ENCODE data around the gene MYG1. TPM values are rescaled to one million over a fixed set of nuclear protein-coding genes. Genes with fewer than 3 reads are reported as not detected.

The MYG1 gene, protein sequence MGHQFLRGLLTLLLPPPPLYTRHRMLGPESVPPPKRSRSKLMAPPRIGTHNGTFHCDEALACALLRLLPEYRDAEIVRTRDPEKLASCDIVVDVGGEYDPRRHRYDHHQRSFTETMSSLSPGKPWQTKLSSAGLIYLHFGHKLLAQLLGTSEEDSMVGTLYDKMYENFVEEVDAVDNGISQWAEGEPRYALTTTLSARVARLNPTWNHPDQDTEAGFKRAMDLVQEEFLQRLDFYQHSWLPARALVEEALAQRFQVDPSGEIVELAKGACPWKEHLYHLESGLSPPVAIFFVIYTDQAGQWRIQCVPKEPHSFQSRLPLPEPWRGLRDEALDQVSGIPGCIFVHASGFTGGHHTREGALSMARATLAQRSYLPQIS
- 80.2 and 82.8 TPM in 2 replicates for total RNA-seq (2014; rRNA removed; shearing (Covaris generic))

DNA sequence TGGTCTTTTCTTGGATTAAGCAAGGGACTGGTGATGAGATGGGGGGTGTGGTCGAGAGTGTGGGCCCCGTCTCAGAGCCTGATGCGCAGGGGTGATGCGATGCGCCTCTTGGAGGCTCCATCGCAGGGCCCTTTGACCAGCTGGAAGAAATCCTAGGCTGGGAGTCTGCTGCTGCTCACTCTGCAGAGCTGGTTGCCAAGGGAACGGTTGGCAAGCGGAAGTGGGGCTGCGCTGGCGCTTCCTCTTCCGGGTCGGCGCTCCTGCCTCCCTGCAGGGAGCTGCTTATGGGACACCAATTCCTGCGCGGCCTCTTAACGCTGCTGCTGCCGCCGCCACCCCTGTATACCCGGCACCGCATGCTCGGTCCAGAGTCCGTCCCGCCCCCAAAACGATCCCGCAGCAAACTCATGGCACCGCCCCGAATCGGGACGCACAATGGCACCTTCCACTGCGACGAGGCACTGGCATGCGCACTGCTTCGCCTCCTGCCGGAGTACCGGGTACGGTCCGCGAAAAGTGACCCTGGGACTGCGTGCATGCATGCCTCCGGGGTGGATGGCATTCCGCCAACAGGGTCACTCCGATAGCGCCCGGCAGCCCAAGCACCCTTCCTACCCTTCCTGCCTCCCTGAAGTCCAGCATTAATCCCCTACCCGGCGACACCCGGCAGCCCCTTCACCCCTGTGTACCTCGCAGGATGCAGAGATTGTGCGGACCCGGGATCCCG is at the start of gene MYG1:
MYG1 (plus strand) TSS at position 242 of the 727 bp plus-strand sequence; CDS start at position 285, 43 bp downstream.
- DNase-seq (ENCODE audit: low spot score) = peak; percentile 90

DNA sequence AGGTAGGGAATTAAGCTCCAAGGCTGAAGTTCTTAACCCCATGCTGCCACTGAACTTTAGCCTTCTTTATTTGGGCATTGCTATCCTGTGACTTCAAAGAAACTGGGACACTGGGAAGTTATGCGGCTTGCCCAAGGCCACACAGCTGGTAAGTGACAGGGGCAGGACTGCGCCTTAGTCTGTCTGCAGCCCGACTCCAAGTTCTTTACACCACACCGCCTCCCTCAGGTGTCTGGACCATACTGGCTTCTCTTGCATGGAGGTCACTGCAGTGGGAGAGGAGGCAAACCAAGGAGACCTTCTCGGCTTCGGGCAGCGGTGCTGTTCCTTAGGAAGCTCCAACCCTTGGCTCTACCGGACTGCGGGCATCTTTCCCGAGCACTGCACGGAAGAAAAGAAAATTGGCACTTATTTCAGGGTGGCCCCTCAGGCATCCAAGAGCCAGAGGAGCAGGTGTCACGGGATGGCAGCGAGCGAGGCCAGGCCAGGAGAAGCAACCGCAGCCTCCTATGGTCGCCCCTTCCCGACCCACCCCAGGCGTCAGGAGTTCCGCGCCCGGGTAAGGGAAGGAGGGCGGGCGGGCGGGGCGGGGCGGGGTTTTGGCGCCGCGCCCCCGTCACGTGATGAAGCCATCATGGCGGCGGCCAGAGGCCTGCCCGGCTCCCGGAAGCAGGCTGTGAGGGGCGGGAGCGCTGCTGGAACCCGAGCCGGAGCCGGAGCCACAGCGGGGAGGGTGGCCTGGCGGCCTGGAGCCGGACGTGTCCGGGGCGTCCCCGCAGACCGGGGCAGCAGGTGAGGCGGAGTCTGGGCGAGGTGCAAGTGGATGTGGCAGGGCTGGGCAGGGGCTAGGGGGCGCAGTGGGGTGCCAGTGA is 47.8 kb upstream of the MYG1 start:
- peak; percentile 48 for DNase-seq (ENCODE audit: low spot score)

DNA sequence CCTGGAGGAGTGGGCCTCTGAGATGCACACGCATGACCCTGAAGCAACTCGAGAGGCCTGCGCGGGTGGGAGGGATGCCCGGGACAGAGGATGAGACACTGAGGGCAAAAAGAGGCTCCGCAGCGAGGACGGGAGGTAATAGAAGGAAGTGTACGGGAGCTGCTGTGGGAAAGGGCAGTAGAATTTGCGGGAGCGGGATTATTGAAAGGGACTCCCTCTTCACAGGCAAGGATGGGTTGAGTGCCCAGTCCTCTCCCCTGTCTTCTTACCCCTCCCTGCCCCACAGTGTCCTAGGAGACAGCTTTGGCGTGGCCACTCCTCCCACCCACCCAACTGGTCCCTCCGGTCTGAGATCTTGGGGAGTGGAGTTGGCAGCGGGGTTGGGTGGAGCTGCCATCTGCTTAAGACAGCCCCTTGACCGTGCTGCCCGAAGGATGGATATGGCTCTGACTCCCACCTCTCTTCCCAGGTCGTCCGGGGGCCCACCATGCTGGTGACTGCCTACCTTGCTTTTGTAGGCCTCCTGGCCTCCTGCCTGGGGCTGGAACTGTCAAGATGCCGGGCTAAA is 47.1 kb upstream of the MYG1 start:
- DNase-seq (ENCODE audit: low spot score) = no peak

DNA sequence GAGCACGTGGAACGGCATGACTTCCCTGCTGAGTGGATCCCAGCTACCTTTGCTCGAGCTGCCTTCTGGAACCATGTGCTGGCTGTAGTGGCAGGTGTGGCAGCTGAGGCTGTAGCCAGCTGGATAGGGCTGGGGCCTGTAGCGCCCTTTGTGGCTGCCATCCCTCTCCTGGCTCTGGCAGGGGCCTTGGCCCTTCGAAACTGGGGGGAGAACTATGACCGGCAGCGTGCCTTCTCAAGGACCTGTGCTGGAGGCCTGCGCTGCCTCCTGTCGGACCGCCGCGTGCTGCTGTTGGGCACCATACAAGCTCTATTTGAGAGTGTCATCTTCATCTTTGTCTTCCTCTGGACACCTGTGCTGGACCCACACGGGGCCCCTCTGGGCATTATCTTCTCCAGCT is 46.2 kb upstream of the MYG1 start:
- no peak for DNase-seq (ENCODE audit: low spot score)

DNA sequence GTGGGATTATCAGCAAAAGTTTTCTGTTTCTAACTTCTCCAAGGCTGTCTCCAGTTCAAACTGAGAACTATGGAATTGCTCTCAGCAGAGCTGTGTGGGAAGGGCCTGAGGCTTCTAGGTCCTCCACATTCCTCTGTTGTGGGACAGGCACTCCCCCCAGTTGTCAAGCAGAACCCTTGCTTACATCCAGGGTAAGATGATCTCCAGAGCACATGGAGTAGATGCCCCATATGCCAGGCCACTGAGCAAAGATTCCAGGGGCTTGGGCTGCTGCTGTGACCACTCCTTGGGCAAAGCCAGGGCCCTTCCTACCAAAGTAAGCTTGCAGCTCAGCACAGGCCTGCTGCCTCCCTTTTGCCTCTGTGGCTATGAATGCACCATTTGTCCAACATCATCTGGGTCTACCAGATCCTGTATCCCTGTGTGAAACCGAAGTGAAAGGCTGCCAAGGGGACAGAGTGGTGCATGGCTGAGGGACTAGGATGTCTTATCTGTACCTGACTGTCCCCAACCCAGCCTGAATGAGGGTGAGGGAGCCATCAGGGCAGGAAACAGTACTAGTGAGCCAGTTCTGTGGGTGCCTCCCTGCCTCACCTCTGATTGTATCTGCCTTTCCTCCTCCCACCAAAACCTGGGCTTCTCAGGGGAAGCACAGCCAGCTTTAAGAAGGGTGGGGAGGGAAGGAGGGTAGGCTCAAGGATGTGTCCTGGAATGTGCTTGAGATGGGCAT is 44.5 kb upstream of the MYG1 start:
- DNase-seq (ENCODE audit: low spot score) = no peak

DNA sequence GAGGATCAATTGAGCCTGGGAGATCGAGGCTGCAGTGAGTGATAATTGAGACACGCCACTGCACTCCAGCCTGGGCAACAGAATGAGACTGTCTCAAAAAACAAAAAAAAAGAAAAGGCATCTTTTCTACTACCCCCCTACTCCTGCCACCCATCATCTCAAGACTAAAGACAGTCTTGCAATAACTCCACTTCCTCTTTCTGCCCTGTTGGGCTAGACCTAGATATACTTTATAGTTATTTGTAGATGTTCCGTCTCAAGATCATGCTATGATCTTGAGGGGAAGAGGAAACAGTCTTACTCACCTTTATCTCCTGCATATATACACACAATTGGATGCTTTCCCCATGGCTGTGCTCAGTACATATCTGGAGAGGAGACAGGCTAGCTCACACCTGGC is 43.5 kb upstream of the MYG1 start:
- DNase-seq (ENCODE audit: low spot score) = no peak

DNA sequence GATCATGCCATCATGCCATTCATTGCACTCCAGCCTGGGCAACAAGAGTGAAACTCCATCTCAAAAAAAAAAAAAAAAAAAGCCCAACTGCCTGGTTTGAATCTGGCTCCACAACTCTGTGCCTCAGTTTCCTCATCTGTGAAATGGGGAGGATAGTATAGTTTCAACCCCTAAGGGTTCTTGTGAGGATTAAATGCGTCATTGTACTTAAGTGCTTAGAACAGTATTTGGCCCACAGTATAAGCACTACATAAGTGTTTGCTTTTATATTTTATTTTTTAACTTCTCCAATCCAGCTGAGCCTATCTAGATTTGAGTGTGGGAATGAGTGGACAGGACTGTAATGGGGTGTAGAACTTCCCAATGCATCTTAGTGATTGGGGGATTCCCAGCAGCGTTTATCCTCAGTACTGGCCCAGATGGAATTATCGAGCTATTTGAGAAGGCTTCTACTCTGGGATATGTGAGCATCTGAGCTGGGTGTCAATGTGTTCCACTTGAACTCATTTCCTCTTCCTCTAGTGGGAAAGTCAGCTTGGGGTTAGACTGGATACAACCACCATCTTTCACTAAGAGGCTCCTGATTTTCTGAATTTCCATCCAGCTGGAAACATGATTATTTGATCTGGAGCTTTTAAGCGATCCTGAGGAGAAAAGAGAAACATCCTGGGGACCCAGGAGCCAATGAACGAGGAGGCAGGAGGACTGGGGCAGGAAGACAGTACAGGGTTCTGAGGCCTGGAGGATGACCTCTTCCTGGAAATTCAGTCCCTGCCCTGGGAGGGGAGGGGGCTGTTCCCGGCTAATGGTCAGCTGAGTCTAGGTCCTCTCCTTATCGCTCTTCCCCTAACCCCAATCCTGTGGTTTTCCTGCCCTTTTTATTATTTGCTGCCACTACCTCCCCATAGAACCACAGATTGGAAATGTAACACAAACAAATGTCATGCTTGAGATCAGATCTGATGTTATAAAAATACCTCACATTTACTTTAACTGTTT is 40.7 kb upstream of the MYG1 start:
- DNase-seq (ENCODE audit: low spot score) = no peak

DNA sequence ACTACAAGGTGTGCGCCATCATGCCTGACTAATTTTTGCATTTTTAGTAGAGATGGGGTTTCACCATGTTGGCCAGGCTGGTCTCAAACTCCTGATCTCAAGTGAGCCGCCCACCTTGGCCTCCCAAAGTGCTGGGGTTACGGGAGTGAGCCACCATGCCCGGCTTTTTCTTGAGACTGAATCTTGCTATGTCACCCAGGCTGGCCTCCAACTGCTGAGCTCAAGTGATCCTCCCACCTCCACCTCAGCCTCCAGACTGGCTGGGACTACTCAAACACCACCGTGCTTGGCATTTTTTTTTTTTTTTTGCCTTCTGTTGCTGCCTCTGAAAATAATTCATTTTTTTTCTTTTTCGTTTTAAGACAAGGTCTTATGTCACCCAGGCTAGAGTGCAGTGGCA is 39.6 kb upstream of the MYG1 start:
- no peak for DNase-seq (ENCODE audit: low spot score)

DNA sequence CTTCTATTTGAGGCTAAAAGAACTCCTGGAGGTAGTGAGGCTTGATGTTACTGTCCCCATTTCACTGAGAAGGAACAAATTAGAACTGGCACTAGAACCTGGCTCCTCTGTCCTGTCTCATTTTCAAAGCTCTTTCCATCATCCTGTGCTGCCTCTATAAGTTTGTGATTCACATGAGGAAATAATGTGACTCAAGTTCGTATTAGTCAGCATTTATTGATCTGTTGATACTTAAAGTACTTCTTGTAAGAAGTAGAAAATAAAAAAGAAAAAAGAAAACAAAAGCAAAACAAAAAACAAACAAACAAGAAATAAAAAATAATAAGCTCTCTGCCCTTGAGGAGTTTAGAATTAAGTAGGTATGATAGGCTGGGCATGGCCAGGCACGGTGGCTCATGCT is 33.7 kb upstream of the MYG1 start:
- DNase-seq (ENCODE audit: low spot score) = no peak

DNA sequence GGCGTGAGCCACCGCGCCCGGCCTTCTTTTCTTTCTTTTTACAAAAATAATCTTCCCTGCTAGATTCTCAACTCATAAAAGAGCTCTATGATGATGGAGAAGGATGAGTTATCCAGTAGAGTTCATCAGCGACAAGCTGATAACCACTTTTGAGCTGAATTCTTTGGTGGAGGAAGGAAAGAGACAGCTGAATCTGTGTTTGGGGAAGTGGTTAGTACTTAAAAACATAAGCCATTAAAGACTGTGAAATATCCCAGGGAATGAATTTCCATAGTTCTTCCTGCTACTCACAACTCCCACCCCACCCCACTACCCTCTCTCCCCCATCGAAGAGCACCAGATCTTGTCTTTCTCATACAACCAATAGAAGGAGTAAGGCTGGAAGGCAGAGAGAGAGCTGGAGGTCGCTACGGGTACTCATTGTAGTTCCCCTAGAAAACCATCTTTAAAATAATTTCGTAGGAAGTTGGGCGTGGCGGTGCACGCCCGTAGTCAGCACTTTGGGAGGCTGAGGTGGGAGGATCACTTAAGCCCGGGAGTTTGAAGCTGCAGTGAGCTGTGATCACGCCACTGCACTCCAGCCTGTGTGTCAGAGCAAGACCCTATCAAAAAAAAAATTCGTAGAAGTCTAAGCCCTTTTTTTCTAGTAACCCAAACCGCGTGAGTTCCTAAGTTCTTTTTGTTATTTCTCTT is 32.0 kb upstream of the MYG1 start:
- no peak for DNase-seq (ENCODE audit: low spot score)

DNA sequence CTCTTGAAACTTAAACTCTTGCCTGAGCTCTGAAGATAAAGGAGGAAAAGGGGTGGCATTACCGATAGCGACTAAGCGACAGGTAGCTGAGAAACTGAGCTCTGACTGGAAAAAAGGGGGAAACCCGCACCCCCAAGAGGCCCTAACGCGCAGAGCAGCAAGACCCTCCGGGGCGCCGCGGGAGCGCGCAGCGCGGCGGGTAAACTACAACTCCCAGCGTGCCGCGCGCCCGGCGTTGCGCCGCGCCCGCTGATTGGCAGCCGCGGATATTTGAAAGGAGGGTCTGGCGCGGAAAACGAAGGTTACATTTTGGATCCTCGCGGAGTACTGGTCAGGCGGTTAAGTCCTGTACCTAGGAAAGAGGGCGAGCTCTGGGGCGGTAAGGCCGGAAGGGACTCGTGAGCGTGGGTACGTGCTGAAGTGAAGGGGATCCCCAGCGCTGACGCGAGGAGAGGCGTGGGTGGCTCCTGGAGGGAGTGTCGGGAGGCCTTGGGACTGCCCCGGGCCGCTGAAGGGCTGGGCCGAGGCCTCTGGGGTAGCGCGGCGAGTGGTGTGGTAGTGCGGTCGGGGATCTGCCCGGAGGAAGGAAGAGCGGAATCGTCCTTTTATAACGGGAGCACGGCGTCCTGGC is 31.4 kb upstream of the MYG1 start, which contains the start of gene ESPL1:
ESPL1 (plus strand) TSS at position 301 of the 631 bp plus-strand sequence. CDS start 468 bp downstream, outside the sequence.
- DNase-seq (ENCODE audit: low spot score) = peak; percentile 33

DNA sequence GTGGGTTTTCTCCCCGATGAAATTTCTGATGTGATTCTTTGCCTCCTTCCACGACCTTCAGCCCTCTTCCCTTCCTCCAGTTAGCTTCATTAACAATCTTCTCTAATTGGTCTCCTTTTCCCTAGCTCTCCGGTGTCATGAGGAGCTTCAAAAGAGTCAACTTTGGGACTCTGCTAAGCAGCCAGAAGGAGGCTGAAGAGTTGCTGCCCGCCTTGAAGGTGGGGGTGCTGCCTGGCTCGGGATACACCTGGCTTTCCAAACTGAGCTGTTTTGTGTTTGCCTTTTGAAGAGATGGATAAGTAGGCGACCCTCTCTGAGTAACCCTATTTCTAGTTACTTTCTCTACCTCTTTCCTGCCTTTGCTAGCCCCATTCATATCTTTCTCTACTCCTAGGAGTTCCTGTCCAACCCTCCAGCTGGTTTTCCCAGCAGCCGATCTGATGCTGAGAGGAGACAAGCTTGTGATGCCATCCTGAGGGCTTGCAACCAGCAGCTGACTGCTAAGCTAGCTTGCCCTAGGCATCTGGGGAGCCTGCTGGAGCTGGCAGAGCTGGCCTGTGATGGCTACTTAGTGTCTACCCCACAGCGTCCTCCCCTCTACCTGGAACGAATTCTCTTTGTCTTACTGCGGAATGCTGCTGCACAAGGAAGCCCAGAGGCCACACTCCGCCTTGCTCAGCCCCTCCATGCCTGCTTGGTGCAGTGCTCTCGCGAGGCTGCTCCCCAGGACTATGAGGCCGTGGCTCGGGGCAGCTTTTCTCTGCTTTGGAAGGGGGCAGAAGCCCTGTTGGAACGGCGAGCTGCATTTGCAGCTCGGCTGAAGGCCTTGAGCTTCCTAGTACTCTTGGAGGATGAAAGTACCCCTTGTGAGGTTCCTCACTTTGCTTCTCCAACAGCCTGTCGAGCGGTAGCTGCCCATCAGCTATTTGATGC is 30.6 kb upstream of the MYG1 start:
- DNase-seq (ENCODE audit: low spot score) = no peak

DNA sequence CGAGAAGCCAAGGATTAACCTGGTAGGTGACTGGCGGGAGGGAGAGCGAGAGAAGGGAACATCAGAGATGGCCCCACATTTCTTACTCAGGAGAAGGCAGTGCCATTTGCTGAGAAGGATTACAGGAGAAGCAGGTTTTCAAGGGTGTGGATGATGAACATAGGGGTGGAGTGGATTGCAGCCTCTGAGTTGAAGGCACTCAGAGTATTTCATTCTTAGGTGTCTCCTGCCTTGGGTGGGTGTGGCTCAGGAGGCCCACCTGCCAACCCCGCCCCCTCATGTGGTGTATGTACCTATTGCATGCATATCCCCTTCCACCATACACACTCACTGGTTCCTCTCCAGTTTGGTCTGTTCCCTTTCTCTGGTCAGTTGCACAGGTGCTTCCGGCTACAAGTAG is 25.1 kb upstream of the MYG1 start:
- no peak for DNase-seq (ENCODE audit: low spot score)

DNA sequence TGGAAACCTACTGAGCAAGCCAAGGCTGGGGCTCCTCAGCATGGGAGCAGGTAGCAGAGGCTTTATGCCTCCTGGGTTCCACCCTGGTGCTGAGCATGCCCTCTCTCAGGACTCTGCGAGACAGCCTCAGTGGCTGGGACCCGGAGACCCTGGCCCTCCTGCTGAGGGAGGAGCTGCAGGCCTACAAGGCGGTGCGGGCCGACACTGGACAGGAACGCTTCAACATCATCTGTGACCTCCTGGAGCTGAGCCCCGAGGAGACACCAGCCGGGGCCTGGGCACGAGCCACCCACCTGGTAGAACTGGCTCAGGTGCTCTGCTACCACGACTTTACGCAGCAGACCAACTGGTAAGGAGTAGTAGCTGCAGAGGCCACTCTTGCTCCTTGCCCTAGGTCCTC is 23.0 kb upstream of the MYG1 start:
- DNase-seq (ENCODE audit: low spot score) = no peak

DNA sequence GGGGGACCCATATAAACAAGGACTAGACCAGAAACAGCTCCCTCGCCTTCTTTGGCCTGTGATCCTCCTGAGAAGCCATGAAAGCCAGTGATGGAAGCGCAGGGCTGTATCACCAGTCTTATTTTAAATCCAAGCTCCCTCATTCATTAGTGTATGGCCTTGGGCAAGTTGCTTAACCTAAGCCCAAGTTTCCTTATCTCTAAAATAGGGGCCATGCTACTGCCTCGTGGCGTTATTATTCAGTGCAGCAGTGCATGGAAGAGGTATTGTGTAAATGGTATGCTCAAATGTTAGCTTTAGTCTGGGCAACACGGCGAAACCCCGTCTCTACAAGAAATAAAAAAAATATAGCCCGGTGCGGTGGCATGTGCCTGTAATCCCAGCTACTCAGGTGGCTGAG is 21.5 kb upstream of the MYG1 start:
- DNase-seq (ENCODE audit: low spot score) = no peak

DNA sequence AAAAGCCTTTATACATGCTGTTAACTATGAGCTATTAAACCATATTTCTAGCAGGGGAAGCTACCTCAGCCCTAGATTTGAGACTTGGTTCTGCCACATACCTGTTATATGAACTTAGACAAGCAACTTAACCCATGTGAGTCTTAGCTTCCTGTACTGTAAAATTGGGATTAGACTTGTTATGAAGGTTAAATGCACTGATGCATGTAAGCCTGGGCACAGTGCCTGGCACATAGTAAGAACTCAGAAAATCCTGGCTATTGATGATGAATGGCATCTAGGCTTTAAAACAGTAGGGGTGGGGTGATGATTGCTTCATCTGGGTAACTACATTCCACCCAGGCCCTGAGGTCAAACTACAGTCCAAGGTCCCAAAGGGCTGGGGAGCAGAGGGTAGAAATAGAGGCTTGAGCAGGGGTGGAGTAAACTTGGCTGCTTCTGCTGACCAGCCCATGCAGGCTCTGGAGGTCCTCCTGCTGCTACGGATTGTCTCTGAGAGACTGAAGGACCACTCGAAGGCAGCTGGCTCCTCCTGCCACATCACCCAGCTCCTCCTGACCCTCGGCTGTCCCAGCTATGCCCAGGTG is 20.1 kb upstream of the MYG1 start:
- no peak for DNase-seq (ENCODE audit: low spot score)

DNA sequence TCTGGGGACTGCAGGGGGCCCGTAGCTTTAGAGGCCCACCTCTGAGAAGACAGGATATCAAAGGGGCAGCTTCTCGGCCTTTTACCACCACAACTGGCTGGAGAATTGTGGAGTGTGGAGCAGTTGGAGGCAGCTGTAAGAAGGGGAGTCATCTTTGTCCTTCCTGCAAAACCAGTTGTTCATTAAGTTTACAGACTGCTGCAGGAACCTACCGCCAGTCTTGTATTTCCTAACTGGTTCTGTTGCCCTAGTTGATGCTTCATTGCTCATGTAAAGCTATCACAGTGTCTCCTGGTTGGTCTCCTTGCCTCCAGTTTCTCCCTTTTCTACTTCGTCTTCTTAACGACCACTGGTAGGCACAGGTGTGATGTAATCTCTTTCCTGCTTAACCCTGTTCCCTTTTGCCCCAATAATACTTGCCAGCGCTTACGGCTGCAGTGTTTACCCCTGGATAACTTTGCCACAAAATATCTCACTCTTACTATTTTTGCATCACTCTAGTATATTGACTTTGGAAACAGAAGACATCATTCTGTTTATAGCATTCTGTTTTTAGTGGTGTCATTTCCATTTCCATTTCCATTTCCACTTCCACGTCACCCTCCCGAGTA is 19.5 kb upstream of the MYG1 start:
- no peak for DNase-seq (ENCODE audit: low spot score)

Measured in H4 (cell line).